SU-DHL-6 (cell line): ENCODE results near the gene TEX19.

Experiments used
- CTCF ChIP-seq: fragments of 200-600 bp; sonication (generic); IDR thresholded peaks from one replicate; pipeline ENCODE4 v1.5.1; 2017; ENCODE audit warnings: antibody characterized with exemption, mild to moderate bottlenecking, low read length, moderate library complexity; ENCODE audit not compliant: insufficient read depth, poor library complexity, severe bottlenecking
- EZH2phosphoT487 ChIP-seq: fragments of 200-600 bp; sonication (generic), shearing (Covaris generic); conservative IDR thresholded peaks from 2 replicates; pipeline ENCODE4 v1.6.1; 2018; ENCODE audit warnings: mild to moderate bottlenecking, antibody characterized with exemption, low read length, moderate library complexity, mixed read lengths

- no peak for TF ChIP-seq CTCF
- no peak for TF ChIP-seq EZH2phosphoT487
These were observed 32.5 kb downstream of the TEX19 start for GRCh38 chr17:82391496-82392066.
